ENCODE measurements around the gene STK35.

The STK35 gene

GRCh38 chr20:2088891-2089290, 12.7 kb upstream of the STK35 start:
- Histone ChIP-seq H3K14ac (ENCODE audit: low read length) (no peak overlapping the region), H2AFZ (ENCODE audit: low read length) (no peak overlapping the region), H3K9ac (ENCODE audit: low read depth, low read length, poor library complexity) (no peak overlapping the region), H3K4me1 (ENCODE audit: control insufficient read depth in 2 of 2, insufficient read depth in 1 of 2, low read depth in 1 of 2, low read length in 2 of 2) (peaks cover 0 to 2% of the 10 kb centered on the region in 2 donors), H2BK5ac (ENCODE audit: low read length) (no peak overlapping the region), H2BK12ac (ENCODE audit: low read length) (no peak overlapping the region), H3K9me3 (replicated peaks in 1 of 2; ENCODE audit: control insufficient read depth in 2 of 2, insufficient read depth in 1 of 2, low read depth in 1 of 2, low read length in 2 of 2) (no peaks in the 10 kb centered on the region), H3K4me2 (ENCODE audit: insufficient read depth, low read length, poor library complexity, severe bottlenecking) (no peak overlapping the region), H3K18ac (ENCODE audit: low read length) (no peak overlapping the region), H2BK15ac (ENCODE audit: low read length) (no peak overlapping the region), H2AK5ac (ENCODE audit: low read depth, low read length) (no peak overlapping the region), H3K27me3 (ENCODE audit: control insufficient read depth in 3 of 3, insufficient read depth in 3 of 3, low read depth in 1 of 3, low read length in 3 of 3) (peaks cover 0 to 19% (median 0%) of the 10 kb centered on the region in 3 experiments), H4K8ac (ENCODE audit: low read depth, low read length) (no peak overlapping the region), H3K4ac (ENCODE audit: low read length) (no peak overlapping the region), H3K27ac (replicated peaks; ENCODE audit: low read length) (no peak overlapping the region), H3K4me3 (ENCODE audit: low read length in 2 of 2) (no peak overlapping the region), H3K36me3 (replicated peaks in 1 of 2; ENCODE audit: control insufficient read depth in 2 of 2, insufficient read depth in 2 of 2, low read length in 2 of 2) (no peaks in the 10 kb centered on the region), H3K23ac (ENCODE audit: low read depth, low read length, poor library complexity) (no peak overlapping the region), H4K91ac (ENCODE audit: low read depth, low read length, poor library complexity) (no peak overlapping the region), H2BK120ac (ENCODE audit: low read depth, low read length) (no peak overlapping the region), H3K79me1 (ENCODE audit: low read depth, low read length) (no peaks in the 10 kb centered on the region)
- no peak for DNase-seq (ENCODE audit: low spot score)
- no CpG with 5 or more reads among the region's 2 CpGs for WGBS, 2 donors (ENCODE audit: extremely low coverage in 2 of 2, insufficient read length in 2 of 2, insufficient replicate concordance in 1 of 2)

GRCh38 chr20:2089447-2089846, 12.2 kb upstream of the STK35 start:
- Histone ChIP-seq H3K4me2 (ENCODE audit: insufficient read depth, low read length, poor library complexity, severe bottlenecking) (no peak overlapping the region), H3K27me3 (ENCODE audit: control insufficient read depth in 3 of 3, insufficient read depth in 3 of 3, low read depth in 1 of 3, low read length in 3 of 3) (peaks cover 0 to 19% (median 0%) of the 10 kb centered on the region in 3 experiments), H3K4ac (ENCODE audit: low read length) (no peak overlapping the region), H3K14ac (ENCODE audit: low read length) (no peak overlapping the region), H3K4me3 (ENCODE audit: low read length in 2 of 2) (no peak overlapping the region), H3K9me3 (replicated peaks in 1 of 2; ENCODE audit: control insufficient read depth in 2 of 2, insufficient read depth in 1 of 2, low read depth in 1 of 2, low read length in 2 of 2) (no peaks in the 10 kb centered on the region), H2BK12ac (ENCODE audit: low read length) (no peak overlapping the region), H2AFZ (ENCODE audit: low read length) (no peak overlapping the region), H3K4me1 (ENCODE audit: control insufficient read depth in 2 of 2, insufficient read depth in 1 of 2, low read depth in 1 of 2, low read length in 2 of 2) (peaks cover 0 to 2% of the 10 kb centered on the region in 2 donors), H2BK15ac (ENCODE audit: low read length) (no peak overlapping the region), H2BK5ac (ENCODE audit: low read length) (no peak overlapping the region), H4K8ac (ENCODE audit: low read depth, low read length) (no peak overlapping the region), H3K79me1 (ENCODE audit: low read depth, low read length) (no peaks in the 10 kb centered on the region), H2BK120ac (ENCODE audit: low read depth, low read length) (no peak overlapping the region), H3K27ac (replicated peaks; ENCODE audit: low read length) (no peak overlapping the region), H3K18ac (ENCODE audit: low read length) (no peak overlapping the region), H3K36me3 (replicated peaks in 1 of 2; ENCODE audit: control insufficient read depth in 2 of 2, insufficient read depth in 2 of 2, low read length in 2 of 2) (no peaks in the 10 kb centered on the region), H4K91ac (ENCODE audit: low read depth, low read length, poor library complexity) (no peak overlapping the region), H2AK5ac (ENCODE audit: low read depth, low read length) (no peak overlapping the region), H3K23ac (ENCODE audit: low read depth, low read length, poor library complexity) (no peak overlapping the region), H3K9ac (ENCODE audit: low read depth, low read length, poor library complexity) (no peak overlapping the region)
- DNase-seq (ENCODE audit: low spot score), result no peak
- WGBS, 2 donors (ENCODE audit: extremely low coverage in 2 of 2, insufficient read length in 2 of 2, insufficient replicate concordance in 1 of 2), result no CpG with 5 or more reads among the region's 5 CpGs

GRCh38 chr20:2093159-2093781, 8.4 kb upstream of the STK35 start:
- H3K4me2 ChIP-seq (ENCODE audit: insufficient read depth, low read length, poor library complexity, severe bottlenecking), result no peak overlapping the region
- no peak overlapping the region for H4K91ac ChIP-seq (ENCODE audit: low read depth, low read length, poor library complexity)
- no peak overlapping the region for H3K14ac ChIP-seq (ENCODE audit: low read length)
- no CpG with 5 or more reads among the region's 4 CpGs for WGBS, 2 donors (ENCODE audit: extremely low coverage in 2 of 2, insufficient read length in 2 of 2, insufficient replicate concordance in 1 of 2)
- no peak overlapping the region for H4K8ac ChIP-seq (ENCODE audit: low read depth, low read length)
- H3K79me1 ChIP-seq (ENCODE audit: low read depth, low read length), result no peaks in the 10 kb centered on the region
- no peak overlapping the region for H3K9ac ChIP-seq (ENCODE audit: low read depth, low read length, poor library complexity)
- no peak overlapping the region for H2AK5ac ChIP-seq (ENCODE audit: low read depth, low read length)
- H2BK15ac ChIP-seq (ENCODE audit: low read length), result no peak overlapping the region
- no peak overlapping the region for H3K27ac ChIP-seq (replicated peaks; ENCODE audit: low read length)
- H2BK5ac ChIP-seq (ENCODE audit: low read length), result no peak overlapping the region
- H3K4me1 ChIP-seq (ENCODE audit: control insufficient read depth in 2 of 2, insufficient read depth in 1 of 2, low read depth in 1 of 2, low read length in 2 of 2), result peaks cover 0 to 2% of the 10 kb centered on the region in 2 donors
- H2AFZ ChIP-seq (ENCODE audit: low read length), result no peak overlapping the region
- no peaks in the 10 kb centered on the region for H3K36me3 ChIP-seq (replicated peaks in 1 of 2; ENCODE audit: control insufficient read depth in 2 of 2, insufficient read depth in 2 of 2, low read length in 2 of 2)
- H3K23ac ChIP-seq (ENCODE audit: low read depth, low read length, poor library complexity), result no peak overlapping the region
- no peak overlapping the region for H3K18ac ChIP-seq (ENCODE audit: low read length)
- H3K4me3 ChIP-seq (ENCODE audit: low read length in 2 of 2), result no peak overlapping the region
- no peak overlapping the region for H3K4ac ChIP-seq (ENCODE audit: low read length)
- H3K9me3 ChIP-seq (replicated peaks in 1 of 2; ENCODE audit: control insufficient read depth in 2 of 2, insufficient read depth in 1 of 2, low read depth in 1 of 2, low read length in 2 of 2), result no peaks in the 10 kb centered on the region
- peaks cover 0 to 15% (median 0%) of the 10 kb centered on the region in 3 experiments for H3K27me3 ChIP-seq (ENCODE audit: control insufficient read depth in 3 of 3, insufficient read depth in 3 of 3, low read depth in 1 of 3, low read length in 3 of 3)
- DNase-seq (ENCODE audit: low spot score), result no peak
- no peak overlapping the region for H2BK120ac ChIP-seq (ENCODE audit: low read depth, low read length)
- H2BK12ac ChIP-seq (ENCODE audit: low read length), result no peak overlapping the region

- no peak overlapping the region for H3K18ac ChIP-seq (ENCODE audit: low read length)
- no peaks in the 10 kb centered on the region for H3K79me1 ChIP-seq (ENCODE audit: low read depth, low read length)
- H3K4me1 ChIP-seq (ENCODE audit: control insufficient read depth in 2 of 2, insufficient read depth in 1 of 2, low read depth in 1 of 2, low read length in 2 of 2), result peaks cover 0 to under 1% of the 10 kb centered on the region in 2 donors
- H3K9ac ChIP-seq (ENCODE audit: low read depth, low read length, poor library complexity), result no peak overlapping the region
- H4K8ac ChIP-seq (ENCODE audit: low read depth, low read length), result no peak overlapping the region
- H3K14ac ChIP-seq (ENCODE audit: low read length), result no peak overlapping the region
- no CpG with 5 or more reads among the region's 8 CpGs for WGBS, 2 donors (ENCODE audit: extremely low coverage in 2 of 2, insufficient read length in 2 of 2, insufficient replicate concordance in 1 of 2)
- H3K27me3 ChIP-seq (ENCODE audit: control insufficient read depth in 3 of 3, insufficient read depth in 3 of 3, low read depth in 1 of 3, low read length in 3 of 3), result peaks cover 0 to 15% (median 0%) of the 10 kb centered on the region in 3 experiments
- H3K4me2 ChIP-seq (ENCODE audit: insufficient read depth, low read length, poor library complexity, severe bottlenecking), result no peak overlapping the region
- no peaks in the 10 kb centered on the region for H3K9me3 ChIP-seq (replicated peaks in 1 of 2; ENCODE audit: control insufficient read depth in 2 of 2, insufficient read depth in 1 of 2, low read depth in 1 of 2, low read length in 2 of 2)
- no peak overlapping the region for H3K27ac ChIP-seq (replicated peaks; ENCODE audit: low read length)
- H2AFZ ChIP-seq (ENCODE audit: low read length), result no peak overlapping the region
- no peak overlapping the region for H2BK12ac ChIP-seq (ENCODE audit: low read length)
- H2BK120ac ChIP-seq (ENCODE audit: low read depth, low read length), result no peak overlapping the region
- H3K23ac ChIP-seq (ENCODE audit: low read depth, low read length, poor library complexity), result no peak overlapping the region
- no peak overlapping the region for H2AK5ac ChIP-seq (ENCODE audit: low read depth, low read length)
- no peak overlapping the region for H2BK5ac ChIP-seq (ENCODE audit: low read length)
- H3K4ac ChIP-seq (ENCODE audit: low read length), result no peak overlapping the region
- H4K91ac ChIP-seq (ENCODE audit: low read depth, low read length, poor library complexity), result no peak overlapping the region
- H3K4me3 ChIP-seq (ENCODE audit: low read length in 2 of 2), result no peak overlapping the region
- no peak for DNase-seq (ENCODE audit: low spot score)
- H3K36me3 ChIP-seq (replicated peaks in 1 of 2; ENCODE audit: control insufficient read depth in 2 of 2, insufficient read depth in 2 of 2, low read length in 2 of 2), result no peaks in the 10 kb centered on the region
- no peak overlapping the region for H2BK15ac ChIP-seq (ENCODE audit: low read length)
Observed at GRCh38 chr20:2093883-2094282, 7.7 kb upstream of the STK35 start.

Data from neuronal stem cell (in vitro differentiated cells).